ENCODE results near the gene CLIC3. TPM values are rescaled to one million over a fixed set of nuclear protein-coding genes. Genes with fewer than 3 reads are reported as not detected.

CLIC3 gene
- total and polyA plus RNA-seq, 2 donors (not counting 1 experiment from before 2014, with no cell fraction given), result 1.1 to 1.9 TPM

DNA sequence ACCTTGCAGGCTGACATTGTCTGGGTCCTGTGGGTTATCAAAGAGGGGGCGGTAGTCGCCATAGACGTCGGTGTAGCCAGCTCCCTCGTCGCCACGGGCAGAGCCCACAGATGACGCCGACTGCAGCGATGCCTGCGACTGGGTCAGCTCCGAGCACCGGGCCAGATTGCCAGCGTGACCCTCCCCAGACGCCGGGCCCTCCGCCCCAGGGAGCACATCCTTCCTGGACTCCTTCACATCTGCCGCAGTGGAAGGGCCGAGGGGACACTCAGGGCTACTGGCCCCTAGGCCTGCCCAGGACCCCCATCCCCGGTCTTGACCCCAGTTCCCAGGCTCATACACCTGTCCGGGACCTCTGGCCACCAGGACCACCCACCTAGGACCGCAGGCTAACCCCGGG lies 17.8 kb upstream of the CLIC3 start:
- no peaks in the 10 kb centered on the region for H3K27me3 Mint-ChIP-seq
- intact Hi-C loops (cut with micrococcal nuclease), result no loop called here
- CTCF ChIA-PET, result interaction anchor here (1.2 kb wide), 1 partner anchor 21 kb away, joined by 3 read pairs; no protein-coding TSS in a partner anchor

DNA sequence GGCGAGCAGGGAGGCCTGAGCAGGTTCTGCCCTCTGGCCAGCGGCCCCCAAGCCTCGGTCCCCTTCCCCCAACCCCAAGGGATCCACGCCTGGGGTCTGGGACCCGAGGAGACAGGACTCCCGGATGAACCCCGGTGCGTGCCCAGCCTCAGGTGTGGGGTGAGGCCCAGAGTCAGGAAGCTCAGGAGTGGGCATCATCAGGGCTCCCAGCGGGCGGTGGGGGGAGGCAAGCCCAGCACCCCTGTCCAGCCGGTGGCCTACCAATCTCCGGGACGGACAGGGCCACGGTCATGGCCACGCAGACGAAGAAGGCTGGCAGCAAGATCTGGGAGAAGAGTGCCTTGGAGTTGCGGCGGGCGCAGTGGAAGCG lies 17.2 kb upstream of the CLIC3 start:
- H3K79me2 ChIP-seq (ENCODE audit: control insufficient read depth, insufficient read depth, low read length), result no peaks in the 10 kb centered on the region
- intact Hi-C loops (cut with micrococcal nuclease), result no loop called here
- no peaks in the 10 kb centered on the region for H3K4me1 ChIP-seq (ENCODE audit: control insufficient read depth in 2 of 2, insufficient read depth in 2 of 2, low read length in 2 of 2)
- Mint-ChIP-seq H3K27me3 (no peaks in the 10 kb centered on the region), H3K27ac (no peak overlapping the region), H3K9me3 (ENCODE audit: insufficient read depth) (no peaks in the 10 kb centered on the region), H3K4me1 (no peaks in the 10 kb centered on the region), H3K4me3 (no peak overlapping the region)
- TF ChIP-seq, protein P1, sequence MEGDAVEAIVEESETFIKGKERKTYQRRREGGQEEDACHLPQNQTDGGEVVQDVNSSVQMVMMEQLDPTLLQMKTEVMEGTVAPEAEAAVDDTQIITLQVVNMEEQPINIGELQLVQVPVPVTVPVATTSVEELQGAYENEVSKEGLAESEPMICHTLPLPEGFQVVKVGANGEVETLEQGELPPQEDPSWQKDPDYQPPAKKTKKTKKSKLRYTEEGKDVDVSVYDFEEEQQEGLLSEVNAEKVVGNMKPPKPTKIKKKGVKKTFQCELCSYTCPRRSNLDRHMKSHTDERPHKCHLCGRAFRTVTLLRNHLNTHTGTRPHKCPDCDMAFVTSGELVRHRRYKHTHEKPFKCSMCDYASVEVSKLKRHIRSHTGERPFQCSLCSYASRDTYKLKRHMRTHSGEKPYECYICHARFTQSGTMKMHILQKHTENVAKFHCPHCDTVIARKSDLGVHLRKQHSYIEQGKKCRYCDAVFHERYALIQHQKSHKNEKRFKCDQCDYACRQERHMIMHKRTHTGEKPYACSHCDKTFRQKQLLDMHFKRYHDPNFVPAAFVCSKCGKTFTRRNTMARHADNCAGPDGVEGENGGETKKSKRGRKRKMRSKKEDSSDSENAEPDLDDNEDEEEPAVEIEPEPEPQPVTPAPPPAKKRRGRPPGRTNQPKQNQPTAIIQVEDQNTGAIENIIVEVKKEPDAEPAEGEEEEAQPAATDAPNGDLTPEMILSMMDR (IDR thresholded peaks at IDR 0.05), result no peak
- TF ChIP-seq EZH2 (IDR thresholded peaks at IDR 0.05; ENCODE audit: borderline replicate concordance, insufficient read depth, low read depth, low read length, poor library complexity, severe bottlenecking), result no peak
- no peak overlapping the region for H3K9ac ChIP-seq (ENCODE audit: low read length)
- no peaks in the 10 kb centered on the region for H3K9me3 ChIP-seq (ENCODE audit: control extremely low read depth in 1 of 3, control insufficient read depth in 2 of 3, insufficient read depth in 1 of 3, low read length in 2 of 3)
- ChIA-PET CTCF (no interaction called here), POLR2A (no interaction called here)
- DNase-seq (no peak), ATAC-seq (ENCODE audit: low read depth) (no peak)
- no peak overlapping the region for H3K4me3 ChIP-seq (ENCODE audit: control extremely low read depth in 1 of 5, extremely low read depth in 1 of 5, insufficient read depth in 1 of 5, low read depth in 2 of 5, low read length in 4 of 5)
- no peaks in the 10 kb centered on the region for H4K20me1 ChIP-seq (ENCODE audit: control insufficient read depth, insufficient read depth, low read length, poor library complexity, severe bottlenecking)
- 97% methylated on average over 20 of the region's 20 CpGs for WGBS (ENCODE audit: insufficient coverage)
- peaks cover 1 to 5% of the 10 kb centered on the region in 2 experiments for H3K36me3 ChIP-seq (replicated peaks in 1 of 2; ENCODE audit: control extremely low read depth in 1 of 2, control insufficient read depth in 1 of 2, extremely low read depth in 1 of 2, insufficient read depth in 2 of 2, low read length in 1 of 2)
- no peak overlapping the region for H2AFZ ChIP-seq (ENCODE audit: insufficient read depth, low read depth, low read length, poor library complexity, severe bottlenecking)
- no peak overlapping the region for H3K27ac ChIP-seq (ENCODE audit: low read length in 2 of 2)
- no peak overlapping the region for H3K4me2 ChIP-seq (replicated peaks; ENCODE audit: low read depth, low read length, poor library complexity, severe bottlenecking)
- no peaks in the 10 kb centered on the region for H3K27me3 ChIP-seq (replicated peaks in 1 of 4; ENCODE audit: control extremely low read depth in 1 of 4, control insufficient read depth in 3 of 4, insufficient read depth in 4 of 4, low read length in 3 of 4)

More for the DNA sequence above, 17.8 kb upstream of the CLIC3 start:
- no peaks in the 10 kb centered on the region for H3K4me1 Mint-ChIP-seq
- DNase-seq (no peak), ATAC-seq (ENCODE audit: low read depth) (no peak)
- Histone ChIP-seq H3K27ac (ENCODE audit: low read length in 2 of 2) (no peak overlapping the region), H3K4me3 (ENCODE audit: control extremely low read depth in 1 of 5, extremely low read depth in 1 of 5, insufficient read depth in 1 of 5, low read depth in 2 of 5, low read length in 4 of 5) (no peak overlapping the region), H3K79me2 (ENCODE audit: control insufficient read depth, insufficient read depth, low read length) (no peaks in the 10 kb centered on the region), H3K4me2 (replicated peaks; ENCODE audit: low read depth, low read length, poor library complexity, severe bottlenecking) (no peak overlapping the region), H3K9me3 (ENCODE audit: control extremely low read depth in 1 of 3, control insufficient read depth in 2 of 3, insufficient read depth in 1 of 3, low read length in 2 of 3) (no peaks in the 10 kb centered on the region), H2AFZ (ENCODE audit: insufficient read depth, low read depth, low read length, poor library complexity, severe bottlenecking) (no peak overlapping the region), H3K4me1 (ENCODE audit: control insufficient read depth in 2 of 2, insufficient read depth in 2 of 2, low read length in 2 of 2) (no peaks in the 10 kb centered on the region), H4K20me1 (ENCODE audit: control insufficient read depth, insufficient read depth, low read length, poor library complexity, severe bottlenecking) (no peaks in the 10 kb centered on the region), H3K9ac (ENCODE audit: low read length) (no peak overlapping the region), H3K27me3 (replicated peaks in 1 of 4; ENCODE audit: control extremely low read depth in 1 of 4, control insufficient read depth in 3 of 4, insufficient read depth in 4 of 4, low read length in 3 of 4) (no peaks in the 10 kb centered on the region), H3K36me3 (replicated peaks in 1 of 2; ENCODE audit: control extremely low read depth in 1 of 2, control insufficient read depth in 1 of 2, extremely low read depth in 1 of 2, insufficient read depth in 2 of 2, low read length in 1 of 2) (peaks cover 1 to 5% of the 10 kb centered on the region in 2 experiments)
- WGBS (ENCODE audit: insufficient coverage), result 92% methylated on average over 23 of the region's 23 CpGs
- H3K9me3 Mint-ChIP-seq (ENCODE audit: insufficient read depth), result no peaks in the 10 kb centered on the region
- no peak for TF ChIP-seq EZH2 (IDR thresholded peaks at IDR 0.05; ENCODE audit: borderline replicate concordance, insufficient read depth, low read depth, low read length, poor library complexity, severe bottlenecking)
- TF ChIP-seq, protein P1 (IDR thresholded peaks at IDR 0.05), result no peak
- POLR2A ChIA-PET, result no interaction called here
- no peak overlapping the region for H3K27ac Mint-ChIP-seq
- H3K4me3 Mint-ChIP-seq, result no peak overlapping the region

All from B cell (primary cell).